ENCODE measurements around the gene PXDC1. TPM values are rescaled to one million over a fixed set of nuclear protein-coding genes. Genes with fewer than 3 reads are reported as not detected.

Gene PXDC1
- total and polyA plus RNA-seq, 2 donors (not counting 3 experiments of a cell fraction or from before 2014, with no cell fraction given), result 60.9 to 121 TPM

- TF ChIP-seq FOS (IDR thresholded peaks at IDR 0.05; ENCODE audit: borderline replicate concordance, insufficient read depth, low read length) (no peak), GATA2 (IDR thresholded peaks at IDR 0.05; ENCODE audit: insufficient read depth, insufficient read length, low read depth, low read length) (no peak), POLR2A (IDR thresholded peaks at IDR 0.05; ENCODE audit: low read depth, low read length) (no peak), CTCF (IDR thresholded peaks at IDR 0.05; ENCODE audit: extremely low read depth in 1 of 2, insufficient read depth in 1 of 2, low read depth in 1 of 2, low read length in 2 of 2) (no peak), POLR2AphosphoS5 (IDR thresholded peaks at IDR 0.05; ENCODE audit: insufficient read depth, low read depth, low read length) (no peak), MAX (IDR thresholded peaks at IDR 0.05; ENCODE audit: insufficient read depth, insufficient read length) (no peak), MYC (IDR thresholded peaks at IDR 0.05; ENCODE audit: low read depth, low read length) (no peak)
- Histone ChIP-seq H3K27me3 (ENCODE audit: control insufficient read depth in 2 of 2, insufficient read depth in 2 of 2, low read length in 2 of 2) (no peaks in the 10 kb centered on the region), H3K4me2 (ENCODE audit: insufficient read depth, low read length) (no peak overlapping the region), H3K4me3 (replicated peaks in 1 of 3; ENCODE audit: insufficient read depth in 1 of 3, low read depth in 1 of 3, low read length in 3 of 3) (no peak overlapping the region), H3K79me2 (ENCODE audit: control insufficient read depth, insufficient read depth, low read length) (peaks cover 100% of the 10 kb centered on the region), H3K27ac (ENCODE audit: insufficient read depth, low read depth, low read length) (no peak overlapping the region), H2AFZ (ENCODE audit: low read depth, low read length) (no peak overlapping the region), H3K9me3 (replicated peaks; ENCODE audit: control insufficient read depth, insufficient read depth, low read length) (no peaks in the 10 kb centered on the region), H3K4me1 (ENCODE audit: control insufficient read depth, extremely low read depth, insufficient read depth, low read length) (peaks cover 40% of the 10 kb centered on the region), H3K36me3 (ENCODE audit: control insufficient read depth in 2 of 2, extremely low read depth in 1 of 2, insufficient read depth in 2 of 2, low read length in 2 of 2) (peaks cover 45 to 62% of the 10 kb centered on the region in 2 experiments), H3K9ac (replicated peaks; ENCODE audit: extremely low read depth, insufficient read depth, low read length) (no peak overlapping the region), H3K9me1 (replicated peaks; ENCODE audit: control insufficient read depth, extremely low read depth, insufficient read depth, low read length) (no peaks in the 10 kb centered on the region), H4K20me1 (replicated peaks; ENCODE audit: control insufficient read depth, extremely low read depth, insufficient read depth, low read length) (peaks cover 3% of the 10 kb centered on the region)
- BruUV-seq (replicated peaks), result no TSS peak
- intact Hi-C loops (cut with micrococcal nuclease) (loop anchor here (5.0 kb wide), 1 partner anchor 277 kb away; the partner anchor contains the start of gene SLC22A23), dilution Hi-C loops (cut with MboI; ENCODE audit: extremely low pct_ligation_motif_present, low sequenced_read_pairs) (no loop called here)
- ChIA-PET POLR2A (no interaction called here), CTCF (interaction anchor here (2.2 to 7.9 kb wide), 3 partner anchors 115 to 453 kb away, joined by 13 to 133 read pairs (median 37); partner anchors contain the start of gene FAM50B)
- DNase-seq (ENCODE audit: low read depth, low spot score), result no peak
- FAIRE-seq, result no peak
Measured at GRCh38 chr6:3734023-3734422, 17.5 kb downstream of the PXDC1 start.

All from endothelial cell of umbilical vein (primary cell).